ENCODE measurements around the gene PROK1.

The PROK1 gene

DNA sequence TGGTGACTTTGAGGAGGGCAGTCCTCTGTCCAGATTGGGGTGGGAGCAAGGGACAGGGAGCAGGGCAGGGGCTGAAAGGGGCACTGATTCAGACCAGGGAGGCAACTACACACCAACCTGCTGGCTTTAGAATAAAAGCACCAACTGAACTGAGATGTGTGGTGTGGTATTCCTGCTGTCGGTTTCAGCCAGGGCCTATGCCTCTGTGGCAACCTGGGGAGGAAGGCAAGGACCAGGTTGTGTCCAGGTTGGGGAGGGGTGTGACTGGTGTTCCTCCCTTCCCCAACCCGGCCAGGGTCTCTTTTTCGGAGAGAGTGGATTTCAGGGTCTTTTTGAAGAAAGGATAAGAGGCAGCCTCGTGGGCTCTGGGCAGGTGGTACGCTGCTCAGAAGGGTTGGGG, 6.3 kb downstream of the PROK1 start:
- no peak overlapping the region for H3K14ac ChIP-seq (ENCODE audit: low read length)
- no peaks in the 10 kb centered on the region for H3K9me3 ChIP-seq (replicated peaks in 1 of 2; ENCODE audit: control insufficient read depth in 2 of 2, insufficient read depth in 1 of 2, low read depth in 1 of 2, low read length in 2 of 2)
- H3K4ac ChIP-seq (ENCODE audit: low read length): no peak overlapping the region
- H3K4me3 ChIP-seq (ENCODE audit: low read length in 2 of 2): no peak overlapping the region
- H2BK12ac ChIP-seq (ENCODE audit: low read length): no peak overlapping the region
- no peak overlapping the region for H4K8ac ChIP-seq (ENCODE audit: low read depth, low read length)
- no peak overlapping the region for H3K4me2 ChIP-seq (ENCODE audit: insufficient read depth, low read length, poor library complexity, severe bottlenecking)
- no peak overlapping the region for H2BK5ac ChIP-seq (ENCODE audit: low read length)
- H3K27ac ChIP-seq (replicated peaks; ENCODE audit: low read length): no peak overlapping the region
- no peak overlapping the region for H2BK15ac ChIP-seq (ENCODE audit: low read length)
- H3K18ac ChIP-seq (ENCODE audit: low read length): no peak overlapping the region
- H2BK120ac ChIP-seq (ENCODE audit: low read depth, low read length): no peak overlapping the region
- no peak overlapping the region for H4K91ac ChIP-seq (ENCODE audit: low read depth, low read length, poor library complexity)
- H3K36me3 ChIP-seq (replicated peaks in 1 of 2; ENCODE audit: control insufficient read depth in 2 of 2, insufficient read depth in 2 of 2, low read length in 2 of 2): no peaks in the 10 kb centered on the region
- WGBS, 2 donors (ENCODE audit: extremely low coverage in 2 of 2, insufficient read length in 2 of 2, insufficient replicate concordance in 1 of 2): no CpG with 5 or more reads among the region's 5 CpGs
- no peak overlapping the region for H2AFZ ChIP-seq (ENCODE audit: low read length)
- H2AK5ac ChIP-seq (ENCODE audit: low read depth, low read length): no peak overlapping the region
- peaks cover 0 to 27% (median 0%) of the 10 kb centered on the region in 3 experiments for H3K27me3 ChIP-seq (ENCODE audit: control insufficient read depth in 3 of 3, insufficient read depth in 3 of 3, low read depth in 1 of 3, low read length in 3 of 3)
- no peaks in the 10 kb centered on the region for H3K79me1 ChIP-seq (ENCODE audit: low read depth, low read length)
- no peak for DNase-seq (ENCODE audit: low spot score)
- no peak overlapping the region for H3K9ac ChIP-seq (ENCODE audit: low read depth, low read length, poor library complexity)
- no peaks in the 10 kb centered on the region for H3K4me1 ChIP-seq (ENCODE audit: control insufficient read depth in 2 of 2, insufficient read depth in 1 of 2, low read depth in 1 of 2, low read length in 2 of 2)
- no peak overlapping the region for H3K23ac ChIP-seq (ENCODE audit: low read depth, low read length, poor library complexity)

DNA sequence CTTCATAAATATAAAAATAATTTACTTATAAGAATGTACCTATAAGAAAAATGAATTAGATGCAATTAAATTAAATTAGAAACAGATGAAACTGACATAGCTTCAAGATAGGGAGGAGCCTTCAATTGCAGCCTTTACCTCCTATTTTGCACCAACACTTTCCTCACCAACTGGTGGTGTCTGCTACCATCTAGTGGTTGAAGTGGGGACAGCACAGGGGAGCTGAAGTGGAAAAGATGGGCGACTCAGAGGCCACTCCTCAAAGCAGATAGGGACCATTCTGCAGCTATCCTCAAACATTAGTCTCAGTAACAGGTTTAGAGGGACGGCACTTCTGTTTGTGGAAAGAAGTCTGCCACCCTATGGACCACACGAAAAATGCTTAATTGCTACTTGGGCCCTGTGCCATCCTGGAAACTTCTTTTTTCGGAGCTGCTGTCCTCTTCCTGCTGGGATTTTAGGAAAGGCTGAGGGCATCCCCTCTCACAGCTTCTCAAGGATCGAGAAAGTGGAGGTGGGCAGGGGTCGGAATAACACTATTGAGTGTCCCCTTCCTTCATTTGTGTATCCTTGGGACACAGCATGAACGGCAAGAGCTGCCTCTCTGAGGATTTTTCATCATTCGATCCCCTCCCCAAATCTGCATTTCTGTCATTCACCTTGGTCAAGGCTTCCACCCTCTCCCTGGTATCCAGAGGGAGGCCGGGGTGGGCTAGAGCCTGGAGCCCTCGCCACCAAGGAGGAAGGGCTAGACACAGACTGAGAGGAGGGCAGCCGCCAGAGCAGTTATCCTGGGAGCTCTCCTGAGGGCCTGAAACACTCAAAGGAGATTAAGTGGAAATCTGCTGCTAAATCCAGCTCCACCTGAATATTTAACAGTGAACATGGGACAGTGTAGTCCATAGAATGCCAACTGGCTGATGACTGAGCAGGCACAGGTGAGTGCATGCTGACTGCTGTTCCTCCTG, 9.6 kb downstream of the PROK1 start:
- Histone ChIP-seq H3K4ac (ENCODE audit: low read length) (no peak overlapping the region), H3K18ac (ENCODE audit: low read length) (no peak overlapping the region)

DNA sequence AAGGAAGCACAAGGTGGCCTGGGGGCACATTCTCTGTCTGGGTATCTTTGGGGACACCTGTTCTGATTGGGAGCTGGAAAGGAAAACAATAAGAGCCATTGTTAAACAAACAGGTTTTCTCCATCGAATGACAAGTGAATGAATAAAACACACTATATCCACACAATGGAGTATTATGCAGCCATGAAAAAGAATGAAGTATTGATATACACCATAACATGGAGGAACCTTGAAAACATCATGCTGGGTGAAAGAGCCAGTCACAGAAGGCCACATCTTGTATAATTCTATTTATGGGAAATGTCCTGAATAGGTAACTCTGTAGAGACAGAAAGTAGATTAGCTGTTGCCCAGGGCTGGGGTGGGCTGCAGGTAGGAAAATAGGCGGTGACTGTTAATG, 11.1 kb downstream of the PROK1 start:
- Histone ChIP-seq H3K36me3 (replicated peaks in 1 of 2; ENCODE audit: control insufficient read depth in 2 of 2, insufficient read depth in 2 of 2, low read length in 2 of 2) (no peaks in the 10 kb centered on the region), H3K4me2 (ENCODE audit: insufficient read depth, low read length, poor library complexity, severe bottlenecking) (no peak overlapping the region), H3K4me3 (ENCODE audit: low read length in 2 of 2) (no peak overlapping the region), H3K79me1 (ENCODE audit: low read depth, low read length) (no peaks in the 10 kb centered on the region), H3K4ac (ENCODE audit: low read length) (no peak overlapping the region), H3K14ac (ENCODE audit: low read length) (no peak overlapping the region), H4K8ac (ENCODE audit: low read depth, low read length) (no peak overlapping the region), H2BK120ac (ENCODE audit: low read depth, low read length) (no peak overlapping the region), H3K4me1 (ENCODE audit: control insufficient read depth in 2 of 2, insufficient read depth in 1 of 2, low read depth in 1 of 2, low read length in 2 of 2) (peaks cover 0 to 1% of the 10 kb centered on the region in 2 donors), H3K9me3 (replicated peaks in 1 of 2; ENCODE audit: control insufficient read depth in 2 of 2, insufficient read depth in 1 of 2, low read depth in 1 of 2, low read length in 2 of 2) (no peaks in the 10 kb centered on the region), H3K18ac (ENCODE audit: low read length) (no peak overlapping the region), H3K23ac (ENCODE audit: low read depth, low read length, poor library complexity) (no peak overlapping the region), H2BK15ac (ENCODE audit: low read length) (no peak overlapping the region), H3K27ac (replicated peaks; ENCODE audit: low read length) (no peak overlapping the region), H4K91ac (ENCODE audit: low read depth, low read length, poor library complexity) (no peak overlapping the region), H2BK5ac (ENCODE audit: low read length) (no peak overlapping the region), H2AK5ac (ENCODE audit: low read depth, low read length) (no peak overlapping the region), H3K27me3 (ENCODE audit: control insufficient read depth in 3 of 3, insufficient read depth in 3 of 3, low read depth in 1 of 3, low read length in 3 of 3) (peaks cover 0 to 16% (median 0%) of the 10 kb centered on the region in 3 experiments), H3K9ac (ENCODE audit: low read depth, low read length, poor library complexity) (no peak overlapping the region), H2BK12ac (ENCODE audit: low read length) (no peak overlapping the region), H2AFZ (ENCODE audit: low read length) (no peak overlapping the region)
- DNase-seq (ENCODE audit: low spot score): no peak
- WGBS, 2 donors (ENCODE audit: extremely low coverage in 2 of 2, insufficient read length in 2 of 2, insufficient replicate concordance in 1 of 2): no CpG with 5 or more reads among the region's 2 CpGs

More for the DNA sequence above, 9.6 kb downstream of the PROK1 start:
- DNase-seq (ENCODE audit: low spot score): peak; percentile 80
- Histone ChIP-seq H2AK5ac (ENCODE audit: low read depth, low read length) (no peak overlapping the region), H3K14ac (ENCODE audit: low read length) (no peak overlapping the region), H3K9ac (ENCODE audit: low read depth, low read length, poor library complexity) (no peak overlapping the region), H3K23ac (ENCODE audit: low read depth, low read length, poor library complexity) (no peak overlapping the region), H2BK5ac (ENCODE audit: low read length) (no peak overlapping the region), H3K4me3 (ENCODE audit: low read length in 2 of 2) (no peak overlapping the region), H3K79me1 (ENCODE audit: low read depth, low read length) (no peaks in the 10 kb centered on the region), H4K91ac (ENCODE audit: low read depth, low read length, poor library complexity) (no peak overlapping the region), H2AFZ (ENCODE audit: low read length) (no peak overlapping the region), H2BK12ac (ENCODE audit: low read length) (no peak overlapping the region), H3K36me3 (replicated peaks in 1 of 2; ENCODE audit: control insufficient read depth in 2 of 2, insufficient read depth in 2 of 2, low read length in 2 of 2) (no peaks in the 10 kb centered on the region), H3K27ac (replicated peaks; ENCODE audit: low read length) (no peak overlapping the region), H3K27me3 (ENCODE audit: control insufficient read depth in 3 of 3, insufficient read depth in 3 of 3, low read depth in 1 of 3, low read length in 3 of 3) (peaks cover 0 to 8% (median 0%) of the 10 kb centered on the region in 3 experiments), H3K4me2 (ENCODE audit: insufficient read depth, low read length, poor library complexity, severe bottlenecking) (no peak overlapping the region), H3K4me1 (ENCODE audit: control insufficient read depth in 2 of 2, insufficient read depth in 1 of 2, low read depth in 1 of 2, low read length in 2 of 2) (peaks cover 0 to 1% of the 10 kb centered on the region in 2 donors), H3K9me3 (replicated peaks in 1 of 2; ENCODE audit: control insufficient read depth in 2 of 2, insufficient read depth in 1 of 2, low read depth in 1 of 2, low read length in 2 of 2) (no peaks in the 10 kb centered on the region), H2BK120ac (ENCODE audit: low read depth, low read length) (no peak overlapping the region), H4K8ac (ENCODE audit: low read depth, low read length) (no peak overlapping the region), H2BK15ac (ENCODE audit: low read length) (no peak overlapping the region)
- no CpG with 5 or more reads among the region's 11 CpGs for WGBS, 2 donors (ENCODE audit: extremely low coverage in 2 of 2, insufficient read length in 2 of 2, insufficient replicate concordance in 1 of 2)

DNA sequence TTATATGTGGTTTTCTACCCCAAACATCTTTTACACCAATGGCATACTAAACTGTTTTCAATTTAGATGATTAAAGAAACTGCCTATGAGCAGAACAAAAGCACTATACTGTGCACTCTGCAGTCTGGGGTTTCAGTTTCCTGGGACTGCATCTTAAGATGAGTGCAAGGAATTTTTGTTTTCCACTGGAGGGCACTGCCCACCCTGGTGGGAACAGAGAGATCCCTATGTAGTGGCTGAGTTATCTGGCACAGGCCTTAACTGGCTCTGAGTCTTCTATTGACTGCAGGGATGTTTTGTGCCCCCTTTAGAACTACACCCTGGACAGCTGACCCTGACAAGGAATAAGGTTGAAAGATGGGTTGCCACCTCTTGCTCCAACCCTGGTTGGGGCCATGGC, 12.0 kb downstream of the PROK1 start:
- no peak overlapping the region for H3K23ac ChIP-seq (ENCODE audit: low read depth, low read length, poor library complexity)
- no peak overlapping the region for H3K14ac ChIP-seq (ENCODE audit: low read length)
- H4K91ac ChIP-seq (ENCODE audit: low read depth, low read length, poor library complexity): no peak overlapping the region
- H3K9ac ChIP-seq (ENCODE audit: low read depth, low read length, poor library complexity): no peak overlapping the region
- peak overlapping the region; percentile 62 for H2BK120ac ChIP-seq (ENCODE audit: low read depth, low read length)
- peaks cover 0 to 1% of the 10 kb centered on the region in 2 donors for H3K4me1 ChIP-seq (ENCODE audit: control insufficient read depth in 2 of 2, insufficient read depth in 1 of 2, low read depth in 1 of 2, low read length in 2 of 2)
- no peaks in the 10 kb centered on the region for H3K79me1 ChIP-seq (ENCODE audit: low read depth, low read length)
- no peak overlapping the region for H2BK12ac ChIP-seq (ENCODE audit: low read length)
- DNase-seq (ENCODE audit: low spot score): no peak
- no peak overlapping the region for H2AK5ac ChIP-seq (ENCODE audit: low read depth, low read length)
- no peak overlapping the region for H3K4me2 ChIP-seq (ENCODE audit: insufficient read depth, low read length, poor library complexity, severe bottlenecking)
- H3K27ac ChIP-seq (replicated peaks; ENCODE audit: low read length): no peak overlapping the region
- no peaks in the 10 kb centered on the region for H3K9me3 ChIP-seq (replicated peaks in 1 of 2; ENCODE audit: control insufficient read depth in 2 of 2, insufficient read depth in 1 of 2, low read depth in 1 of 2, low read length in 2 of 2)
- no peaks in the 10 kb centered on the region for H3K36me3 ChIP-seq (replicated peaks in 1 of 2; ENCODE audit: control insufficient read depth in 2 of 2, insufficient read depth in 2 of 2, low read length in 2 of 2)
- H3K4me3 ChIP-seq (ENCODE audit: low read length in 2 of 2): no peak overlapping the region
- H2BK15ac ChIP-seq (ENCODE audit: low read length): no peak overlapping the region
- H4K8ac ChIP-seq (ENCODE audit: low read depth, low read length): no peak overlapping the region
- no peak overlapping the region for H2AFZ ChIP-seq (ENCODE audit: low read length)
- peaks cover 0 to 17% (median 0%) of the 10 kb centered on the region in 3 experiments for H3K27me3 ChIP-seq (ENCODE audit: control insufficient read depth in 3 of 3, insufficient read depth in 3 of 3, low read depth in 1 of 3, low read length in 3 of 3)
- no peak overlapping the region for H2BK5ac ChIP-seq (ENCODE audit: low read length)
- no peak overlapping the region for H3K4ac ChIP-seq (ENCODE audit: low read length)
- no peak overlapping the region for H3K18ac ChIP-seq (ENCODE audit: low read length)

Measured in neuronal stem cell (in vitro differentiated cells).